ENCODE results near the gene ZNF223. TPM values are rescaled to one million over a fixed set of nuclear protein-coding genes. Genes with fewer than 3 reads are reported as not detected.

The ZNF223 gene
- total and polyA plus RNA-seq, 9 of the 15 experiments (the other 6 are each of a cell fraction or from before 2014, with no cell fraction given), result 0.21 to 1.8 (median 0.71) TPM

GRCh38 chr19:44002566-44003460, 49.0 kb upstream of the ZNF223 start, which contains the start of gene ZNF230 (continued):
- TF ChIP-seq ZNF398 (CRISPR knock-in tag; IDR thresholded peaks at IDR 0.05) (no peak), MNT (conservative IDR thresholded peaks at IDR 0.05) (0 out of 4 replicates have a peak, but pooled peaks of 1 of the 2 experiments have one; percentile 45), KLF1 (tag; IDR thresholded peaks at IDR 0.05) (no peak), KDM5B (IDR thresholded peaks at IDR 0.05; ENCODE audit: insufficient replicate concordance, low read depth, low read length) (peak; percentile 64), NCOR1 (IDR thresholded peaks at IDR 0.05) (no peak), ARID1B (IDR thresholded peaks at IDR 0.05) (no peak), ARHGAP35 (IDR thresholded peaks at IDR 0.05; ENCODE audit: partially characterized antibody) (no peak), RNF219 (CRISPR knock-in tag; IDR thresholded peaks at IDR 0.05) (no peak), CTCF (IDR thresholded peaks at IDR 0.05 in 2 of 3, conservative IDR thresholded peaks at IDR 0.05 in 1 of 3; ENCODE audit: insufficient read depth in 2 of 3, low read depth in 1 of 3, low read length in 3 of 3) (no peak; a peak in 1 of 6 replicates), NKRF (IDR thresholded peaks at IDR 0.05; ENCODE audit: borderline replicate concordance) (0 out of 2 replicates have a peak, but pooled peaks have one; percentile 27), RBM17 (IDR thresholded peaks at IDR 0.05; ENCODE audit: borderline replicate concordance, low read depth, low read length) (no peak), RBFOX2 (IDR thresholded peaks at IDR 0.05; ENCODE audit: low read depth, low read length) (peak; percentile 75), YBX1 (IDR thresholded peaks at IDR 0.05) (no peak), NFIC (IDR thresholded peaks at IDR 0.05) (no peak; the same call in 1 of the 2 replicates), NELFE (IDR thresholded peaks at IDR 0.05; ENCODE audit: insufficient read depth, insufficient read length) (no peak), PHTF2 (CRISPR knock-in tag; IDR thresholded peaks at IDR 0.05) (no peak), ZC3H11A (IDR thresholded peaks at IDR 0.05; ENCODE audit: low read depth, low read length) (no peak)
